Spleen (tissue), 7 donors: ENCODE data around the gene DNAJC16.

Experiments
- CTCF ChIP-seq, 11 experiments: fragments of 200-600 bp in 7 of 11; fragments of 450-650 bp in 4 of 11; sonication (generic) in 4 of 11; IDR thresholded peaks in 8 of 11; conservative IDR thresholded peaks in 3 of 11; 1 replicate in 7 of 11; 2 replicates in 4 of 11; pipeline versions ENCODE4 v1.4.0 to v1.8.0; 2016 to 2021; ENCODE audit warnings: antibody characterized with exemption in 11 of 11, inconsistent platforms in 4 of 11, mild to moderate bottlenecking in 1 of 11
- POLR2A ChIP-seq, 3 donors: fragments of 450-650 bp; IDR thresholded peaks; one replicate each; pipeline ENCODE4 v1.5.1; 2017; ENCODE audit warnings: antibody characterized with exemption in 3 of 3, mild to moderate bottlenecking in 1 of 3
- POLR2AphosphoS5 ChIP-seq, 3 donors: sonication (generic); formaldehyde crosslinking; IDR thresholded peaks; one replicate each; pipeline ENCODE4 v1.5.1; 2017; ENCODE audit warnings: antibody characterized with exemption in 3 of 3
- donor health status: DM: no; HTN: no; CAD: no; lungs with moderate emphysema.
- donor health status: DM: no; HTN: no; CAD: no.
- donor health status: DM: no; HTN: no; CAD: no.

DNA sequence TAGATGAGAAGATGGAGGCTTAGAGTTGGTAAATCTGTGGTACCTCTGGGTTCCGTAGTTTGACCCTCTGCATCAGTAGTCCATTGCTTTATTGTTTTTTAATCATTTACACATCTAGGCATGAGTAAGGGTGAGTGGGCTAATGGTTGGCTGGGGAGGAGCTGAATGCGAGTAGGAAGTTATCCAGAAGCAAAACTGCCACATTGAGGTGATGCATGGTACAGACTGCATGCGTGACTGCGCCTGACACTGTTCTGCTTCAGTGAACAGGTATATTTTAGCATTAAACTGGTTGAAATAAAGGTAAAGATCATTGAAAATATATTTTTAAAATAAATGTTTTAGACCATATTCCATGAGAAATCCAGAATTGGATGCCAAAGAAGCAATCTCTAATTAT is 4.4 kb downstream of the DNAJC16 start:
- TF ChIP-seq CTCF (IDR thresholded peaks at IDR 0.05 in 8 of 11, conservative IDR thresholded peaks at IDR 0.05 in 3 of 11) = no peak
- TF ChIP-seq POLR2A (IDR thresholded peaks at IDR 0.05) = no peak
- no peak for TF ChIP-seq POLR2AphosphoS5 (IDR thresholded peaks at IDR 0.05)
